GM19023 (cell line): Measurements from ENCODE around the gene VDAC1.

Experiments used
- ATAC-seq: cut with Tn5 transposase; IDR thresholded peaks from one replicate; pipeline ENCODE4 v1.9.1; 2021; ENCODE audit warnings: mild to moderate bottlenecking, moderate library complexity; ENCODE audit not compliant: unreplicated experiment

VDAC1 gene

GRCh38 chr5:134025786-134026185 is 21.0 kb upstream of the VDAC1 start:
- ATAC-seq = no peak

DNA sequence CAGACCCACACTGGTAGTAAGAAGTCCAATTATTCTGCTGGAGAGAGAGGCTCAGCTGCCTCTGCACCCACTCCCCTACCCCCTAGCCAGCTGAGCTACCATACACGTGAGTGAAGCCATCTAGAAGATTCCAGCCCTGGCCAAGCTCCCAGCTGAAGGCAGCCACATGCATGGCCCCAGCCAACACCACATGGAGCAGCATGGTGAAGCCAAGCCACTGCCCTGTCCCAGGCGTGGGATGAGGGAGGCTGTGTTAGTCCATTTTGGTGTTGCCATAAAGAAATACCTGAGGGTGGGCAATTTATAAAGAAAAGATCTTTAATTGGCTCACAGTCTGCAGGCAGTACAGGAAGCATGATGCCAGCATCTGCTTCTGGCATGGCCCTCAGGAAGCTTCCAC is 20.0 kb upstream of the VDAC1 start:
- no peak for ATAC-seq

DNA sequence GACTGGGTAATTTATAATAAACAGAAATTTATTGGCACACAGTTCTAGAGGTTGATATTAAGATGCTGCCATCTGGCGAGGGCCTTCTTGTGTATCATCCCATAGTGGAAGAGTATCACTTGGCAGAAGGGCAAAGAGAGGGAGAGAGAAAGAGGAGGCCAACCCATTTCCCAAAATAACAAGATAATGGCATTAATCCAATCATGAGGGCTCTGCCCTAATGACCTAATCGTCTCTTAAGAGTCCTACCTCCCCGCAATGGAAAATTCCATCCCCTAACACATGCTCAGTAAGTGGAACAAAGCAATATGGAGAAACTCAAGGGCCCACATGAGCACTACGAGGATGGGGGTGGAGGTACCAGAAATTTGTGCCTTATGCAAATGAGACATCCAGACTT is 17.6 kb upstream of the VDAC1 start:
- no peak for ATAC-seq

DNA sequence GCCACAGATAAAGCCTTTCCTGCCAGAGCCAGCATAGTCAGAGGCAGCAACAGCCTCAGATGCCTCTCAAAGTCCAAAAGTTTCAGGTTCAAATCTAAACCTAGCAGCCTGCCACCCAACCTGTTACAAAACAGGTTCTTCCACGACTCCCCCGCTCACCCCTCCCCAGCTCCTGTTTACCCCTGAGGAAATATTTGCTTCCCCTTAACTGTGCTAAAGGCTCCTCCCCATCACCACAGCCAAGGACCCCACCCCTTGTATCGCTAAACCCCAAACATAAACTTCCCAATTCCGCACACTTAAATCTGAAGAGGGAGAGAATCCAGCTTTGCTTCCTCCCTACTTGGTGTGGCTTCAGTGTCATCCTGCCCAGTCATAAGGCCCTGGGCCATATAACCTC is 15.4 kb upstream of the VDAC1 start:
- no peak for ATAC-seq

DNA sequence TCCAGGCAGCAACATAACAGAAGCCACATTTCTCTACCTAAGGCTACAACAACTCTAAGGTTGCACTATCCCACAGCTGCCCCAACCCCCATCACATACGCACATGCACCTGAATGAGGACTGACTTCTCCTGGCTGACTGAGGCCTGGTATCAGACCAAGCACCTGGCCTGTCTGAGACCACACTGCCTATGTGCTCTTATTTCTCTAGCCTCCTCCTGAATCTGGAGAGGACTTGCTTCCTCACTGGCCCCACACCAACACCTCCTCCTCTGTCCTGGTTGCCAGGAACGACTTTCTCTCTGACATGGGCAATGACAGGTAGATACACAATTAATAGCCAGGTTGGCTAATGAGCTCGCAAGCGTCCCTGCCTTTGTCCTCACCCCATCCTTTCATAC is 14.9 kb upstream of the VDAC1 start:
- no peak for ATAC-seq

DNA sequence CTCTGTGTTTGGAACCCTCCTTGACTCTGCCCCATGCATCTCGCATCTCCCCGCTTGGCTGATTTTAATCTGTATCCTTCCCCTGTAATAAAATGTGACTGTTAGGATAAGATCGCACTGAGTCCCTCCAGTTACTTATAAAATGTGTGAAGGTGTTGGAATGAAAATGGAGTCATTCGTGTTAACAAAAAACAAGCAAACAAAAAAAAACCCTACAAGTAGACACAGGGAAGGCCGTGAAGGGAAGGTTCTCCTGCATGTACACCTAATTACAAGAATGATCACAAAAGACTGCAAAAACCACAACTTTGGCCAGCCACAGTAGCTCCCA is 14.2 kb upstream of the VDAC1 start:
- no peak for ATAC-seq

GRCh38 chr5:134018154-134018985 is 13.6 kb upstream of the VDAC1 start:
- no peak for ATAC-seq

DNA sequence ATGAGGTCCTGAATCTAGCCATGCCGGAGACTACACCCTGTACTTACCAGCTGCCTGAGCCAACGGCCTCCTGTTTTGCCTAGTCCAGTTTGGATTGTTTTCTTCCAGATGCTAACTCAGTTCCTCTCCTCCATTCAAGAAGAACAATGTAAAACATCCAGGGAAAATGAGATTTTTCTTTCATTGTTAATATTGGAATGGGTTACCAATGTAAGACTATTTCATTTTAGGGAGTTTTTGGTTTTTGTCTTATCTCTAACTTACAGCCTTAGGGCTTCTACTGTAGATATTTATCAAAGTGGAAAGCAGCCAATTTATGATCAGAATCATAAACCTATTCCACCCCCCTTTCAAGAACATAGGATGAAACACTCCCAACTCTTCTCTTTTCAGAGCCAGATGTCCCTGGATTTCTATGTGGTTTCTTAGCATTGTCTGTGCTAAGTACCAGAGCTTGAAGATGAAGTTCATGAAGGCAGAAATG is 3.5 kb upstream of the VDAC1 start:
- no peak for ATAC-seq

DNA sequence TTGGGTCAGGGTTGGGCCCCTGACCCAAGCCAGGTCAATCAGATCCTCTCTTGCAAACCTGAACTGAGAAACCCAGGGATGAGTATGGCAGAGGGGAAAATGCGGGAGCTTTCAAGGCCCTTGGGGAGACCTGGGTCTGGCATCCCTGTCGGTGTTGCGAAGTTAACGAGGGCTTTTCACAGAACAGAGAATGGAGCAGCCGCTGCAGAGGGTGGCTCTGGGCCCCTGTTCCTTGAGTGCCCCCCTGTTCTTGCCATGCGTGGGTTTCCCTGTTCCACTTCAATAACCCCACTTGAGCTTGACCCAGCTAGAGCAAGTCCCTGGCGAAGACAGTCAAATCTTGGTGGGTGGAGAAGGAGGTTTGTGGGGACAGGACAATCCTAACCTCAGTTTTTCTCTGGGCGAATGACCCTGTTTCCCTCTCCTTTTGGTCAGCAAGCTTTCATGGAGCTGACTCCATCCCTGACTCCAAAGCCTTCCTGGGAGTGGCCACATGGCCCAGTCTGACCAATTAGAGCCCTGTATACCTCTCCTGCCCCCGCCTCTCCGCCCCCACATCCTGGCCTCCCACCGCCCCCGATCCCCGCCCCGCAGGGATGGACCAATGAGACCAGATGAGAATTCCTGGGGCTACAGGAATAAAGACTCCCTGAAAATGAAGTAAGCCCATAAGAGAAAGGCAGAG is 2.9 kb upstream of the VDAC1 start:
- no peak for ATAC-seq

GRCh38 chr5:134006115-134006514 is 1.3 kb upstream of the VDAC1 start:
- ATAC-seq = no peak

DNA sequence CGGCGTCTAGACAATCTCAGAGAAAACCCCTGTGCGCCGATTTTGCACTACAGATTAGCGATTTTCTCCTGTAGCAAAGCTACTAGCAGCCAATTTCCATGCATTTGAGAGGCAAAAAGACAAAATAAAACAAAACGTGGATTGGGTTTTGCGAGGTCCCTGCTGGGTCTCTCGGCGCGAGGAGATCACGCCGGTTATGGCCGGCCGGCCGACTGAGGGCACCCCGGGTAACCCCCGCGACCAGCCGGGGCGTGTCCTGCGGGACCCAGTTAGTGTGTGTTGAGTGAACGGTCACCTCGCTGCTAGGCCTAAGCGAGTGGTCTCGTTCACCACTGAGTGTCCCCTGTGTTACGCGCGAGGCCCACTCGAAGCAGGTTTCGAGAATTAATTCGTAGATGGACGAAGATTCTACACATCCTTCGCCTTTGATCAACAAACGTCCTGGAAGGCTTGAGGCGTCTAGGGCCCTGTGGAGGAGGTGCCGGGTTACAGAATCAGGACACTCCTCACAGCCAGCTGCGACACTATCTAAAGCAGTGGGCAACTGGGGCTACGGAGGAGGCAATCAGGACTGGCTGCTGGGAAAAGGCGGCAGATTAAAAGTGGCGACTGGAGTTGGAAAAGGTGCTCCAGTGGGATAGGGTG is 764 bp upstream of the VDAC1 start:
- ATAC-seq = no peak

DNA sequence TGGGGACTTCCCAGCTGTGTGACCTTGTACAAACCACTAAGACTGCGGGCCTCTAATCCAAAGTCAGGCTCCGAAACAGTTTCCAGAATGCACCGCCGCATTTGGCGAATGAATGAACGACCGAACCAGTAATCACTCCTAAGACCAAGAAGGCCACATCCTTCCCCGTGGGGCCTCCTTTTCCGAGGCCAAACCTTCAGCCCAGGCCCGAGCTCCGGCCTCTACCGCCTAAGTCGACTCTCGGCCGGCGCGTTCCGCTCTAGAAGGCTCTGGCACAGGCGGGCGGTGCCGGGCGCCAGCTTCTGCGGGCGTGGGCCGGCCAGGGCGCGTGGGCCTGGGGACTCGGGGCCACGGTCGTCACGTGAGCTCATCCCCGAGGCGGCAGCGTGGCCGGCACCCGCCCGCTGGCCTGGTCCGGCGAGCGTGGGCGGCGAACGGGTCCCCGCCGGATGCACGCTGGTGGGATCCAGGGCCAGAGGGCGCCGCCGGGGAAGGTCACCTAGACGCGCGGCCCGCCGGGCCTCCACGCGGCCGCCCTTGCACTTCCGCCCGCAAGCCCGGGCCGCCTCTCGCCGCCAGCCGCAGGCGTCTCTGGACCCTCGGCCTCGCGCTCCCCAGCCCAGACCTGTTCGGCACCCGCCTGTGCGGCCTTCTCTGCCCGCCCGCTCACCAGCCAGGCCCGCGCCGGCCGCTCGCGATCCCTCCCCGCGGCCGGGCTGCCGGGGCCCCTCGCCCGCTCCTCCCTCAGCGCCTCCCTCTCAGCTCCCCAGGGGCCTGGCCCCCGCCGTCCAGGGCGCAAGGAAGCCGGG is 754 bp downstream of the VDAC1 start:
- peak; percentile 37 for ATAC-seq

- no peak for ATAC-seq
Observed at GRCh38 chr5:134003064-134003816, 1.5 kb downstream of the VDAC1 start.

DNA sequence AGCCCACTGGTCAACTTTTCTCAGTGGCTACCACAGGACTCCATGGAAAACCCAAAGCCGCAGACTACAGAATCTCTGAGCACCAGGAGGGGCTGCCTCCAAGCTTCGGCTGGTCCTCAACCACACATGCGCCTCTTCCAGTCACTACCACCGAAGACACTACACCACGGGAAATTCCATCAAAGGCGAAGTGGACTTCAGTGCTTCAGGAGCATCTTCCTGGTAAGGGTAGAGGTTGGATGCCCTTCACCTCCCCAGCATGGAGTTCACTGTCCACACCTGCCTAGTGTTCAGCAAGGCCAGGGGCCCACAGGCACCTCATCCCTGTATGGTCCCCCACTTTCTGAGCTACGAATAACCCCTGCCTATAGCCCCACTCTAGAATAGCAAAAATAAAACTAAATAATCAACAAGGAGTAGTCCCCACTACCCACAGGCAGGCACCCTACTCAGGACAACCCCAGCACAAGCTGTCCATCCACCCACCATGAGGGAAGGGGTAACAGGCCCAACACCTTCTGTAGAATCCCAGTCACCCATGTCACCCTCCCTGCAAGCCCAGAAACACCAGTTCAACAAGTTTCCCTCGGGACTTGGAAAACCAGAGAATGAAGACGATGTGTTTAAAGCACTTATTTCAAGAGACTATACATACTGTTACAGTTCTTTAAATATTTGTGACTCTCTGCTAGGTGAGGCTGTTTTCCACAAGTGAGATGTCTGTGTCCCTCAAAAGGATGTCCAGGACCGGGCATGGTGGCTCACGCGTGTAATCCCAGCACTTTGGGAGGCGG is 2.6 kb downstream of the VDAC1 start:
- no peak for ATAC-seq

DNA sequence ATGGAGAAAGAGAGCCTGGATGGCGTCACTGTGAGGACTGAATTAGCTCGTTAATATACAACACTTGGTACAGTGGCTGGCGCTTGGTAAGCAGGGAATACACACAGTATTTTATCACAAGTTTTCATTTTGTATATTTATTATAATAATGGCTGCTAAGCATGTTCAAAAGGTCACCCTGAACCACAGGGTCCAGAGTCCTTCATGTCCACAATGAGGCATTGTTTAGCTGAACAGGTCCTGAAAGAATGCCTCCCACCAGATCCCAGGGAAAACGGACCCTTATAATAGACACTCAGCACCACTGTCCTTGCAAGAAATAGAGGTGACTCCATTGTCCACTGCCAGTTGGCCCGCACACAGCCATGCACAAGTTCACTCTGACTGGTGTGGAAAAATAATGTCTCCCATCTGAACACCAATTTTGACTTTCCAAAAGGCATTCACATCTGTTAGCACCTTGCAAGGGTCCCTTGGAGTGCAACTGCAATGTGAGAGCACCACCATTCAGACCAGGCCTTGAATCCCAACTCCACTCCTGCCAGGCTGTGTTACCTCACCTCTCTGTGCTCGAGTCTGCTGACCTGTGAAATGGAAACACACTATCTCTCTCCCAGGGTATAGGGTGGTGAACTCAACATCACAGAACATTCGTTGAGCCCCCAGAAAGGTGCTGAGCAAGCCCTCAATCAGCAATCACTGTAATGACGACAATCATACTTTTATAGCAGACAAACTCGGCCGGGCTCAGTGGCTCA is 3.9 kb downstream of the VDAC1 start:
- no peak for ATAC-seq

DNA sequence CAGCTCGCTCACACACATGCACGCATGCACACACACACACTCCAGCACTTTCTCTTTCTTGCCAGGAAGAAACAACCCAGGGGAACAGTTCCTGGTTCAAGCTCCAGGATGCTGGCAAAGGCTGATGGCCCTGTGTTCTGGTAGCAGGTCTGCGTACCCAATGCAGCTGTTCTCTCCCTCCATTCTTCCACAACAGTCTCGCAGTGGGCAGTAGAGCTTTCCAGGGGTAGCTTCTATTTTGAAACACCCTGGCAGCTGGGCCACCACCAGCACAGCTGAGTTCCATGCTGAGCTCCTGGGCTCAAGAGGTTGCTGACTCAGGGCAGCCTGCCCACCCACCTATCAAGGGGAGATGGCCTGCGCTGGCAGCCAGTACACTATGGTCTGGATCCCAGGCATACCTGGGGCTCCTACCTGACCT is 4.7 kb downstream of the VDAC1 start:
- no peak for ATAC-seq

- no peak for ATAC-seq
Observed at GRCh38 chr5:133998807-133999206, 6.0 kb downstream of the VDAC1 start.

GRCh38 chr5:133998042-133998441 is 6.7 kb downstream of the VDAC1 start:
- no peak for ATAC-seq

GRCh38 chr5:133996683-133997252 is 8.0 kb downstream of the VDAC1 start:
- no peak for ATAC-seq
